DOHH2 (cell line): Measurements from ENCODE around the gene ADCY3.

Experiments
- H3F3A ChIP-seq: fragments of 200-600 bp; sonication (generic), shearing (Covaris generic); 2 replicates; pipeline ENCODE4 v1.6.0; 2016; ENCODE audit warnings: antibody characterized with exemption, mild to moderate bottlenecking; ENCODE audit not compliant: control insufficient read depth, insufficient read depth
- H3K27ac ChIP-seq: fragments of 200-600 bp; sonication (generic); 2 replicates; pipeline ENCODE4 v1.5.1; 2014; ENCODE audit warnings: low read depth, mild to moderate bottlenecking, low read length, moderate library complexity
- H3K27me3 ChIP-seq: fragments of 200-600 bp; sonication (generic); 2 replicates; pipeline ENCODE4 v1.6.1; 2014; ENCODE audit warnings: mild to moderate bottlenecking, low read length, mixed read lengths; ENCODE audit not compliant: control insufficient read depth
- H3K36me3 ChIP-seq: fragments of 200-600 bp; sonication (generic); 2 replicates; pipeline ENCODE4 v1.6.1; 2014; ENCODE audit warnings: mild to moderate bottlenecking, low read length, moderate library complexity, mixed read lengths; ENCODE audit not compliant: control insufficient read depth
- H3K4me1 ChIP-seq: fragments of 200-600 bp; sonication (generic); 2 replicates; pipeline ENCODE4 v1.6.1; 2014; ENCODE audit warnings: mild to moderate bottlenecking, low read length, mixed read lengths; ENCODE audit not compliant: control insufficient read depth
- H3K4me2 ChIP-seq: fragments of 200-600 bp; sonication (generic); 2 replicates; pipeline ENCODE4 v1.6.0; 2014; ENCODE audit warnings: mild to moderate bottlenecking, low read length, moderate library complexity
- H3K4me3 ChIP-seq: fragments of 200-600 bp; sonication (generic); 2 replicates; pipeline ENCODE4 v1.5.1; 2014; ENCODE audit warnings: mild to moderate bottlenecking, low read length, mixed read lengths
- H3K79me2 ChIP-seq: fragments of 200-600 bp; sonication (generic); 2 replicates; pipeline ENCODE4 v1.6.1; 2014; ENCODE audit warnings: mild to moderate bottlenecking, low read length, mixed read lengths; ENCODE audit not compliant: control insufficient read depth
- H3K9me2 ChIP-seq: fragments of 200-600 bp; sonication (generic); replicated peaks from 2 replicates; pipeline ENCODE4 v1.6.1; 2014; ENCODE audit warnings: mild to moderate bottlenecking, low read length, mixed read lengths; ENCODE audit not compliant: control insufficient read depth
- H3K9me3 ChIP-seq: fragments of 200-600 bp; sonication (generic); 2 replicates; pipeline ENCODE4 v1.6.1; 2014; ENCODE audit warnings: antibody characterized with exemption, low read length, mixed read lengths; ENCODE audit not compliant: control insufficient read depth, insufficient read depth
- H4K20me1 ChIP-seq: fragments of 200-600 bp; sonication (generic); 2 replicates; pipeline ENCODE4 v1.6.0; 2014; ENCODE audit warnings: low read depth, mild to moderate bottlenecking, antibody characterized with exemption, low read length, moderate library complexity; ENCODE audit not compliant: control insufficient read depth, insufficient read depth
- CTCF ChIP-seq: fragments of 200-600 bp; sonication (generic); IDR thresholded peaks from one replicate; pipeline ENCODE4 v1.5.1; 2014; ENCODE audit warnings: antibody characterized with exemption, mild to moderate bottlenecking, low read depth, low read length; ENCODE audit not compliant: poor library complexity, severe bottlenecking
- EZH2phosphoT487 ChIP-seq: fragments of 200-600 bp; sonication (generic); IDR thresholded peaks from 2 replicates; pipeline ENCODE4 v1.6.1; 2017; ENCODE audit warnings: borderline replicate concordance, mild to moderate bottlenecking, antibody characterized with exemption, low read length, moderate library complexity, mixed read lengths

The ADCY3 gene

DNA sequence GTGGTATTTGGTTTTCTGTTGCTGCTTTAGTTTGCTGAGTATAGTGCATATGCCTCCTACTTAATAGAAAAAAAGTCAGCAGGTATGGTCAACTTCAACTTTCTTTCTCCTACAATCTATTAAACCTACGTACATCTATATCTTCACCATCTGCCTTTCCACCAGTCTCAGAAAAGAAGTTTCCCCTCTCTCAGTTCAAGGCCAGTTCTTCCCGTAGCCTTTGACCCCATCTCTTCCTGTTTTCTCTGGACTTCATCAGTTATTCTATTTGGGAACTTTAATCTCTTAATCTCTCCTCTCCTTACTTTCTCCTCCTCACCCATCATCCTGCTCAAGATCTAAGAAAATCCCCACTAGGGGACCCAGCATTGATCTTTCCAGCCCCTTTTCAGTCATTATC lies 132.5 kb downstream of the ADCY3 start:
- no peaks in the 10 kb centered on the region; the same call in 1 of the 2 replicates for H3K36me3 ChIP-seq
- no peaks in the 10 kb centered on the region for H3K9me2 ChIP-seq
- H3K79me2 ChIP-seq: peaks cover under 1% of the 10 kb centered on the region; the same call in 1 of the 2 replicates
- no peaks in the 10 kb centered on the region for H4K20me1 ChIP-seq
- peaks cover 8% of the 10 kb centered on the region; the same call in 1 of the 2 replicates for H3F3A ChIP-seq
- no peak for TF ChIP-seq EZH2phosphoT487
- no peak for TF ChIP-seq CTCF
- no peaks in the 10 kb centered on the region for H3K27me3 ChIP-seq
- peaks cover 12% of the 10 kb centered on the region; the same call in 1 of the 2 replicates for H3K9me3 ChIP-seq
- peaks cover 42% of the 10 kb centered on the region for H3K4me1 ChIP-seq
- H3K27ac ChIP-seq: no peak overlapping the region
- no peak overlapping the region for H3K4me3 ChIP-seq
- H3K4me2 ChIP-seq: no peak overlapping the region

GRCh38 chr2:24785671-24786321 lies 134.2 kb downstream of the ADCY3 start:
- no peaks in the 10 kb centered on the region for H3K9me2 ChIP-seq
- H3K27ac ChIP-seq: peak overlapping the region; percentile 63
- no peaks in the 10 kb centered on the region for H3K36me3 ChIP-seq
- H3K4me3 ChIP-seq: peak overlapping the region; percentile 50
- no peaks in the 10 kb centered on the region for H3K27me3 ChIP-seq
- H3K4me2 ChIP-seq: peak overlapping the region; percentile 93
- H3K4me1 ChIP-seq: peaks cover 26% of the 10 kb centered on the region
- peaks cover 8% of the 10 kb centered on the region; the same call in 1 of the 2 replicates for H3F3A ChIP-seq
- TF ChIP-seq CTCF (no peak), EZH2phosphoT487 (no peak)
- no peaks in the 10 kb centered on the region for H4K20me1 ChIP-seq
- no peaks in the 10 kb centered on the region for H3K79me2 ChIP-seq
- H3K9me3 ChIP-seq: peaks cover 12% of the 10 kb centered on the region; the same call in 1 of the 2 replicates

DNA sequence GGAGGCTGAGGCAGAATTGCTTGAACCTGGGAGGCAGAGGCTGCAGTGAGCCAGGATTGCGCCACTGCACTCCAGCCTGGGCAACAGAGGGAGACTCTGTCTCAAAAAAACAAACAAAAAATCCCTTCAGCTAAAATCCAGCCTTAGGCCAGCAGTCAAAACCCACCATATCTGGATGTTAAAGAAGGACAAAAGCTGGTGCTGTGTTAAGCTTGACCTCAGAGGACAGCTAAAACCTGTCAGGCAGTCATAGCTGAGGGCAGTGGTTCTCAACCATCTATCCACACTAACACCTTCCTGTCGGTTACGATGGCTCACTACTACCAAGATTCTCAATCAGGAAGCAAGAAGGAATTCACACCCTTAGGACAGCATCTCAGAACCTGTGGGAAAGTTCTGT lies 136.4 kb downstream of the ADCY3 start:
- Histone ChIP-seq H3K27ac (no peak overlapping the region), H3K4me1 (peaks cover 21% of the 10 kb centered on the region), H3K4me3 (no peak overlapping the region), H4K20me1 (no peaks in the 10 kb centered on the region), H3F3A (peaks cover 8% of the 10 kb centered on the region; the same call in 1 of the 2 replicates), H3K36me3 (no peaks in the 10 kb centered on the region), H3K9me3 (peaks cover 12% of the 10 kb centered on the region; the same call in 1 of the 2 replicates), H3K27me3 (no peaks in the 10 kb centered on the region), H3K79me2 (no peaks in the 10 kb centered on the region), H3K9me2 (no peaks in the 10 kb centered on the region), H3K4me2 (no peak overlapping the region)
- no peak for TF ChIP-seq EZH2phosphoT487
- TF ChIP-seq CTCF: no peak
